Ecto neural progenitor cell (in vitro differentiated cells): ENCODE results near the gene ZDHHC1.
"Not testable (repeated sequence)": the region's sequence is repeated elsewhere in the genome, so short reads cannot be mapped to it uniquely, and the experiment has no call there.

Experiments
- DNase-seq: peaks from one replicate; pipeline ENCODE4 v3.0.0-alpha.2; 2018; ENCODE audit warnings: low spot score

ZDHHC1 gene

DNA sequence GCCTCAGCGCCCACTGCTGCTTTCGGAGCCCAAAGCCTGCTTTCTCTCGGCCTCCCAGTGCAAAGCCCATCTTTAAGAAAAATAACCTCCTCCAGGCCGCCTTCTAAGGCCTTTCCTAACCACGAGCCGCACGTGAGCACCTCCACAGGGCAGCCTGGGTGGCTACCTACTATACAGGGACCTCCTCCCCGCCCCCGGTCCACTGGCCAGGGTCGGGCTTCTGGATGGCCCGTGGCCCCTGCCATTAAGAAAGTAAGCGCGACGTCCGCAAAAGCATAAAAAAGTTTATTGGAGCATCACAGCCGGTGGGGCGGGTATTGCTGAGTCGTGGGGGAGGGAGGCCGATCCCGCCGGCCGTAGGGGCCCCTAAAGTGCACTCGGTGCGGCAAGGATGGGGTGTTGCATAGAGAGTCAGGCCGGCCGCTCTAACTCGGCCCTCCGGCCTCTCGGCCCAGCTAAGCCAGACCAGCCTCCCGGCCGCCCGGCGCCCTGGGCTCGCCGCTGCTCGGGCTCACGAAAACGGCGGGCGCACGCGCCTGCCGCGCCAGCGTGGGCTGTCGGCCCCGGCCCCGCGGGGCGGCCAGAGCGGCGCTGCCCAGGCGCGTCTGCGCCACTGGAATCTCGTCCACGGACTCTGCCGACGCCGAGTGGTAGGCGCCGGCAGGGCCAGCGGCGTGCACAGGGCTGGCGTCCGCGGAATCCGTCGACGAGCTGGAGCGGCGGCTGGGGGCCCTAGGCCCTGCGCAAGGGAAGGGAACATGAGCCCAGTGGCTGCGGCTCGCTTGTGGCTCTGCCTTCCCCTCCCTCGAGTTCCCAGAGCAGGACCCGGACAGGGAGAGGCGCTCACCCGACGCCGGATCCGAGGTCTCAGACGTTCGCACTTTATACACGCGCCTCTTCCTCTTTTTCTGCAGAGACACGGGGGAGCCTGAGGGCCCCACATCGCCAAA, 21.8 kb downstream of the ZDHHC1 start:
- DNase-seq = peak; percentile 71

DNA sequence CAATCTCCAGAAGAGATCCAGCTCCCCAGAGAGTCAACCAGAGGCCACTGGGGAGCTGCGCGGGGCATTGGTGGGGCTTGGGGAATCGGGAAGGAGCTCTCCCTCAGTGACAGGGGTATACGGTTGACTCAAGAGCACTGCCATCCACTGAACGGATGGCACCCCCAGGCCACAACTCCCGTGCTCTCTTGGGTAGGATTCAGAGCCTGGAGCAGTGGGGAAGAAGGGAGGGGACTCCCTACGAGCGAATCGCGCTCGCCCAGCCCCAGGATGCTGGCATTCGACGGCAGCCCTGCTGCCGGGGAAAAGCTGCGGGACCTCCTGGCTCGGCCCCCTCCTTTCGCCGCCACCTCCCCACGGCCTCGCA, 22.5 kb downstream of the ZDHHC1 start:
- DNase-seq = no peak

DNA sequence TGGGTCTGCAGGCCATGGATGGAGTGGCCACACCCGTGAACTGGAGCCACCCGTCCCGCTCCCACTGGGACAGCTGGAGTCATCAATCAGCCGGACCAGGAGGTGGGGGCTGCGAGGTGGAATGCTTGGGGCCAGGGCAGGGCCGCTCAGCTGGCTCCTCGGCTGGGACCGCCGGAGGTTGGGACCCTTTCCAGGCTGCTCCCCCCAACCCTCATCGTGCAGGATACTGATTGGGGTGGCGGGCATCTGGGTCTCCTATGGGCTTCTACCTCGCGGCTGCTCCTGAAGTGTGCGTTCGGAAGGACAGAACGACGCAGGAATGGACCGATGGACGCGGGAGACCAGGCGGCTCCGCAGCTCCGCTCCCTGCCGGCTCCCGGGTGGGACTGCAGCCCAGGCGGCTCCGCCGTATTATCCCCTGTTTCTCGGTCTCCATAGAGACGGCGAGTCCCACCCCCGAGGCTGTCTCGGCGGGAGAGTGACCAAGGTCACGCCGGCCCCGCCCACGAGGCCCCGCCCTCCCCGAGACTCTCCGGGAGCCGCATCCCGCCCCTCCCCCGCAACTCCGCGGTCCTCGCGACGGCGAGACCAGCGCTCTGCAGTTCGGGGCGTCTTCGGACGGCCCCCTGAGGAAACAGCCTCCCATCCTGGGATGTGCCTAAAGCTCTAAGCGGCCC, 23.0 kb downstream of the ZDHHC1 start, which contains the start of gene TPPP3:
Gene TPPP3, minus strand, starts transcription at position 388 of the 677 bp plus-strand sequence. CDS start 2,387 bp downstream, outside the sequence.
- DNase-seq = peak; percentile 92

DNA sequence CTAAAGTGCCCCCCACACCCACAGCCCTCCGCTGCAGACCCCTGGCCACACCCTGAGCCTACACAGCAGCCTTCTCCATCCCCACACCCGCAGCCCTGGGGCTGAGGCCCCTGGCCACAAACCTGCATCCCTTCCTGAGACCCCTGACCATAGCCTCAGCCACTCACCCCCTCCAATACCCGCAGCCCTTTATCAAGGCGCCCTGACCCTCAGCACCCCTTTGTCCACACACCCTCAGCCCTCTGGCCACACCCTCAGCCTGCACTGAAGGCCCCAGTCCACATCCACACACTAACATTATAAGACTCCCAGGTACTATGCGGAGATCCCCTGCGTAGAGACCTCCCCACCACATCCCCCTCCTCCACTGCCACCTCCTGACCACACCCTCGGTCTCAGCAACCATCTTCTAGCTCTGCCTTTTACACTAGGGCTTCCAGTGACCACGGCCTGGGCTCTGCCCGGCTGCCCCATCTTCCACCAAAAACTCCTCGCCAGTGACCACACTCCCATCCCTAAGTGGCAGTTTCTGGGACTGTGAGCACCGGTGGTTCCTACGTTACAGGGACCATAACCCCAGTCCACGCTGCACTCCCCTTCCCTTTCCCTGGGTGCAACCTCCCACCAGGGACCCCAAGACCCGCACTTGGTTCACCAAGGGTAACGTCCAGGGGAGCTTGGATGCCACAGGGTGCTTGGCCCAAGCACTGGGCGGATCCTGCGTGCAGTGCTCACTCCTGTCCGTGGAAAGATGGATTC, 23.8 kb downstream of the ZDHHC1 start:
- no peak for DNase-seq

DNA sequence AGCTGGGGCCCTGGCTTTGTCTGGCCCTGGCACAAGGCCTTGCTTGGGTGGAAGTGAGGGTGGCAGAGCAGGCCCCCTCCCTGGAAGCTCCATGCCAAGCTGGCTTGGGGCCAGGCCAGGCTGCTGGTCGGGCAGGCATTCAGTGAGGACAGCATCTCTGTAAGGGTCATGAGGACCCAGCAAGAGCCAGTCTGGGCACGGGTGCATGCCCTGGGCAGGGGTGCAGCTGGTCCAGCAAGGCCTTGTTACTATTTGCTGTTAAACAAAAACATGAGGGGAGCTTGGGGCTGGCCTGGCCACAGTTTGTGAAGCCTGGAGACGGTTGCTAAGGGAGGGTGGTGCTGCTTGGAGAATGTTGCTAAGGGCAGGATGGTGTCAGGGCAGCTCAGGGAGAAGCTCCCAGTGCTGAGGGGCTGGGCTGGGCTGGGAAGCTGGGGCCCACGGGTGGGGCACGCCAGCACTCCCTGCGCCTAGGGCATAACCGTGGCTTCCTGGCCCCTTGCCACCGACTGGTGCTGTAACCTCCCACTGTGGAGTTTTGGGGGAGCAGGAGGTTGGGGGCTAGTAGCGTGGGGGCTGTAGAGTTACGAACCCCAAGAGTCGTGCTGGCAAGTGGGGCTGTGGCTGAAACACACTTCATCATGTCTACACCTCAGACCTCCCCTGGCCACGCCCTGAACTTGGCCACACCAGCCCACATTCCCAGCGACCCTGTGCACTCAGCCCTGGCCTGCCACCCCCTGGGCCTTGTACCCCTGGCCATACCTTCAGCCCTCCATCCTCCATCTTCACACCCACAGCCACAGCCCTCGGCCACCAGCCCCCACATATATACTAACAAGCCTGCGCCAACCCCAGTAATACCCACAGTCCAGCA, 24.6 kb downstream of the ZDHHC1 start:
- DNase-seq = peak; percentile 39

DNA sequence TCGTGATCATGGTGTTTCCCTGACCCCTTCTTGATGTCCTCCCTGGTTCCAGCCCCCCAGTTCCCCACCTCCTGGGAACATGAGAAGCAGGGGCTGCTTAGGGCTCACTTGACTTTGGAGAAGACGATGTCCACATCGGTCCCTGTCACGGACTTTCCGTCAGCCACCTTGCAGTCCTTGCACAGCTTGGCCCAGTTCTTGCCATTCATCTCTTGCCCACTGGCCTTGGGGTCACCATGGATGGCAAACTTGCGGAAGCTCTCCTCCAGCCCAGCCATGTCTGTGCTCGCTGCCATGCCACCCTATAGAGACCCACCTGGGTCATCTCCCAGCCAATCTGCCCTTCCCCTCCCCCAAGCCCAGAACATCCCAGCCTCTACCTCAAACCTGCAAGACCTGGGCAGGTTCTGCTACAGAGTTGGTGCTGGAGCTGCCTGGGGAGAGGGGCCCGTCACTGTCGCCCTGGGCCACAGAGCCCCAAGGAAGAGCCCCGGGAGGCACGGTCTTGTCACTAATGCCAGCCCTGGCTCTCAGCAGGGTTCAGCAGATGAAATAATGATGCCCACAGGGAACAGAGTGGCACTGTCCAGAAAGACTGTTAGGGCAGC, 25.4 kb downstream of the ZDHHC1 start:
- DNase-seq = no peak

DNA sequence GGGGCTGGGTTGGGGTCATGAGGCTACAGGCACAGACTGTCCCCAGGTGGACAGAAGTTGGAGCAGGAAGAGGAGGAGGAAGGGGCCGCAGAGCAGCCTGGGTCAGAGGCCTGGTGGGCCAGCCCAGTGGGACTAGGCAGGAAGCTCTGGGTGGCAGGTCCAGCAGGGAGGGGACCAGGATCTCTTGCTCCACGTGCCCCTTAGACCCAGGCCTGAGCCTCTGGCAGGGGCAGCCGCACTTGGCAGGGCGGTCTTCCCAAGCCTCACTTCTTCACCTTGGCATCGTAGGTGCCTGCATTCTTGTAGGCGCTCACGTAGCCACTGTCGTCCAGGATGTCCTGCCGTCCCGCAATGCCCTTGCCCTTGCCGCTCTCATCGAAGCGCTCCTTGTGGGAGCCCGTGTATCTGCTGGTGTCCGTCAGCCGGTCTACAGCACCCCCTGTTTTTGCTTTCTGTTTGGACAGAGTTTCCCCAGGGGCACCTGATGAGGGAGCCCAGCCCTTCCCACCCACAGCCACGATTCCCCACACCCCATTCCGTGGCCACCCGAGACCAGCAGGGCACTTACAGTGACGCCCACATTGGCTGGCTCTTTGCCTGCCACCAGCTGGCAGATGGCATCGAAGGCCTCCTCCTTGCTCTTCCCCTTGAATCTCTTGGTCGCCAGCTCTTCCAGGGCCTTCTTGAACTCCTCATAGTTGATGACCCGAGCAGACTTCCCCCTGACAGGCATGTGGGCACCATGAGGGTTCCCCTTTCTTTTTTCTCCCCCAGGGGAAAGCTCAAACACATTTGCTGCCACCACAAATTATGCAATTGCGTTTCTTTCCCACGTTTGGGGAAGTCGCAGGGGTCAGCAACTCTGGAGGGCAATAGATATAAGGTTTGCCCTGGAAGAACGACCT, 26.1 kb downstream of the ZDHHC1 start:
- no peak for DNase-seq

DNA sequence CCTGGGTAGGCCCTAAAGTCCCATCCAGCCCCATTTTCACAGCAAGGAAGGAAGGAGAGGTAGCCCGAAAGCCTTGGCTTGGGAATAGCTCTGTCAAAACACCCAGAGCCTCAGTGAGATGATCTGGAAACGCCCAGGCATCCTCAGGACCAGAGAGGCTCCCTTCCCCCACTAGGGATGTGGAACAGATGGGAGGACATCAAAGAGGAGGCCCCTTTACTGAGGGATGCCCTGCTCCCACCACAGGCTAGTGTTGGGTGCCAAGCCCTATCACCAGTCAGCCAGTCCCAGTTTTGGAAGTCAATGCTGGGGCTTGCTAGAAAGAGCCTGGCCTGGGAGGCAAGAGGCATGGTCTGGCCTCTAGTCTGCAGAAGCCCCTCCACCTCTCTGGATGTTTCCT, 27.7 kb downstream of the ZDHHC1 start:
- no peak for DNase-seq

DNA sequence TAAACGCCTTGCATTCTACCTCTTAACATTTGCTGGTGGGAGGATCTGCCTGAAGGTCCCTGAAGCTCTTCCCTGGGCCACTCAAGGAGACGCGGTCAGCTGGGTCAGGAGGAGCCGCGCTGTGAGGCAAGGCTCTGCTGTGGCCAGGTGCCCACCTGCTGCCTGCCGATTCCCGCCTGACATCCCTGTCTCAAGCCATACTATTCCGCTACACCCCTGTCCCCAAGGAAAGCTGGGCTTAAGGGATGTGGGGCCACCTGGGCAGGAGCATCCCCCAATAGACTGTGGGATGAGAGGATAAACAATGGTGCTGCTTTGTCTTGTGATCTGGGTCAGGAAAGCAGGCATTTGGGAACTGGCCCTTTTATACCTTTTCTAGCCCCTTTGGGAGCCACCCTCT, 28.1 kb downstream of the ZDHHC1 start:
- DNase-seq = no peak

DNA sequence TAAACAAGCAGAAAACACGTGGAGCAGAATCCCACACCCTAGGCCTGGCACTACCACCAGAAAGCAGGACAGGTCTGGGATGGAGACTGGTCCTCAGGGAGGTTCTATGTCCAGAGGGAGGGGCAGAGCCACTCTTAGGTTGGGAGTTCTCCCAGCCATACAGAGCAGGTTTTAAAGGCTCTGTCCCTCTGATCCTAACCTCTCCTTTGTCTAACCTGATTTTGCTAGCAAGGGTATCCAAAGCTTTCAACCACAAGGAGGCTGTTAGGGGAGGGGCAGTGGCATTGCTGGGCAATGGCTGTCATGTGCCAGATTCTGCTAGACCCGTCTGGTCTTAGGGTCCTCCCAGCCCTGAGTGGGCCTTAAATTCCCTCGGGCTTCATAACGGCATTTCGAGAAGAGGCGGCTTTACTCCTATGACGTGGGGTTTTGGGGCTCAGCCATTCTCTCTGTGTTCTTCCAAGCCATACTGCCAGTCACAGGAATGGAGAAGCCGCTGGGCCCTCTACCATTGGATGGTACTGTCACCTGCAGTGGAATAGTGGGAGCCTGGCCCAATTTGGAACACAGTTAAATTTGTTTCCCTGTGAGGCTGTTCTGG, 28.7 kb downstream of the ZDHHC1 start:
- no peak for DNase-seq

DNA sequence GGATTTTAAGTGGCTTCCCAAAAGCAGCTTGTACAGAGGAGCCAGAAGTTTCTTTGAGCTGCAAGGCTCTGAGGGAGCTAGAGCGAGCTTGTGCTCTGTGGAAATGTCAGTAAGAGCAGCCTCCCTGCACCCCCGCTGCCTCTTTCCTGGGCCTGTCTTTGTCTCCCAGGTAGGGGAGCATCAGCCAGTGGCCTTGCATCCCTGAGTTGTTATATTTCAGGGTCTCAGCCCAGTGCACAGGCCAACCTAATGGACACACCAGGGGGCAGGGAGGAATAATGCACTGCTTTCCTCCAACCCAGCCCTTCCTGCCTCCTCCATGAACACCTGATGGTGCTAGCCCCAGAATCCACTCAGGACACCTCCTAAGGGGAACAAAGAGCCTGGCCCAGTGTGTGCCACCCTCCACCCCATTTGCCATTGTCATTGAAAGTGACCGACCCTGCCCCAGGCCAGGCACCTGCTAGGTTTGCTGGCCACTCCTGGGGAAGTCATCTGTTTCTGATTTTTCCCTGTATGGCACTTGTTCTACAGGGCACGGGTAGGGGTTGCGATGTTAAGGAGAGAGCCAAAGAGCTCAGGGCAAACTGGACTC, 29.3 kb downstream of the ZDHHC1 start:
- no peak for DNase-seq

DNA sequence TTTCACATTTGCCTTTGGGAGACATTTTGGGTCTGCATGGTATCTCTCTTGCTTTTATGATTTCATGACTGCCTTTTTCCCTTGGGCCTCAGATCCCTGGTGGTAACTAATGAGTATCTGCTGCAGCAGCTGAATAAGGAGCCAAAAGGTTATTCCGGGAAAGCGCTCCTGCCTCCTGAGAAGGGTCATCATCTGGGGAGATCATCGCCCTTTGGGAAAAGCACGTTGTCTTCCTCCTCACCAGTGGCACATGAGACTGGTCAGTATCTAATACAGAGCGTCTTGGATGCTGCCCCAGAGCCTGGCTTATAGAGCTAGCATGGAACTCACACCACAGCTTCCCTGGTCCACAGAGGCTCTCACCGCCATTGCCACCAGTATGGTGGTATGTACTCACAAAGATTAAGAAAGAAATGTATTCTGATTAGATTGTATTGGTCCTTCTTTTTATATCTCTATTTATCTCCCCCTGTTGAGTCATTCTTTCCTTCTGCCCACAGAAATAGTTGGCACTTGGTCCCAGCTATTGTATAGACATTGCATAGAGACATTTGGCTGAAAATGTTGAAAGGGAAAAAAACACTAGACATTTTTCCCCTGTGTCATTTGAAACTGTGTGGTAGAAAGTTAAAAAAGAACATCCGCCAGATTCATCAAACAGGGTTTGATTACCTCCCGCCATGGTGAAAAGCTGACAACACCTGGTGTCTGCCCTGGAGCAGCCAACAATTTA, 31.3 kb downstream of the ZDHHC1 start:
- no peak for DNase-seq

DNA sequence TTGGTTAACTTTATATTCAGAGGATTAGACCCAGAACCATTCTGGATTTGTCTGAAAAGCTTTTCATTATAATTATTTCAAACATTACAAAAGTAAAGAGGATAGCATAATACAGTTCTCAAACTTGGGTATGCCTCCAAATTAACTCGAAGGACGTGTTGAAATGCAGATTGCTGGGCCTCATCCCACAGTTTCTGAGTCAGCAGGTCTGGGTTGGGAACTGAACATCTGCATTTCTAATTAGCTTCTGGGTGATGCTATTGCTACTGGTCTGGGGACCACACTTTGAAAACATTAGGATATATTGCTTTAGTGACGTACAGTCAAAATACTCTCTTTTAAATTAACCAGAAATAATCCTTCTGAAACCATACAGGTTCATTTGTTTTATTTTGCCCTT, 33.0 kb downstream of the ZDHHC1 start:
- no peak for DNase-seq

DNA sequence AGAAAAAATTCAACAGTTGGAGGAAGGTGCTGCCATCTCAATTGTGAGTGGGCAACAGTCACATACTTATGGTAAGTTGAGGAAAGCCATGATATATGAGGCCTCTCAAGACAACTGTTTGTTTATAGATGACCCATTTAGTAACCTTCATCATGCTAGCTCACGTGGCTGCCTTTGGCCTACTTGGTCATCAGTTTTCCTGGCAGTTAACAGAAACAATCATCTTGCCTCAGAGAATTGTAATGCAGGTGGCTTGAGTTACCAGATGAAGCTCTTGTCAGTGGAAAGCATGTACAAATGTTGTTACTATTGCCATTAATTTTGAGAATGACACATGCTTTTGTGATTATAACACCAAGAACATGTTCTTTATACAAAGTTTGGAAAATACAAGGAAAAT, 37.6 kb downstream of the ZDHHC1 start:
- no peak for DNase-seq

DNA sequence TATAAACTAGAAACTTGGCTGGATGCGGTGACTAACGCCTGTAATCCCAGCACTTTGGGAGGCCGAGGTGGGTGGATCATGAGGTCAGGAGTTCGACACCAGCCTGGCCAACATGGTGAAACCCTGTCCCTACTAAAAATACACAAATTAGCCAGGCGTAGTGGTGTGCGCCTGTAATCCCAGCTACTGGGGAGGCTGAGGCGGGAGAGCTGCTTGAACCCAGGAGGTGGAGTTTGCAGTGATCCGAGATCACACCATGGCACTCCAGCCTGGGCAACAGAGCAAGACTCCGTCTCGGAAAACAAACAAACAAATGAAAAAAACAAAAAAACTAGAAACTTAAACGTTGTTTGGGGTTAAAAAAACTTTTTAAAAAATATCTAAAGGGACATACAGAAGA, 40.3 kb downstream of the ZDHHC1 start:
- DNase-seq = not testable (repeated sequence)

DNA sequence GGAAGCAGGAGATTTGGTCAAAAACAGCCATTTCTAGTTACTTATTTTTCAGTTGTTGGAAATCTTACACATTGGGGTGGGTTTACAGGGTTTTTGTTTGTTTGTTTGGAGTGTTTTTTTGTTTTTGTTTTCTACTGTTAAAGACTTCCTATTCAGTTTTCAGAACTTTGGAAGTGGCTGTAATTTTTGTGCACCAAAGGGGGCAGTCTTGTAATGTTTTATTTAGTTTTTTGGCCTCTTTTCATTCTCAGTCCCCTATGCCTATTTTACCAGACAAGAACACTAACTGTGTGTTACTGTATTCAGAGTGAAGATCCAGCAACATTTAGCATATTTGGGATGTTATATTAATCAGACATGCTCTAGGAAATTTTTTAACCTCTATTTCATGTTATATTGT, 43.6 kb downstream of the ZDHHC1 start:
- DNase-seq = no peak

DNA sequence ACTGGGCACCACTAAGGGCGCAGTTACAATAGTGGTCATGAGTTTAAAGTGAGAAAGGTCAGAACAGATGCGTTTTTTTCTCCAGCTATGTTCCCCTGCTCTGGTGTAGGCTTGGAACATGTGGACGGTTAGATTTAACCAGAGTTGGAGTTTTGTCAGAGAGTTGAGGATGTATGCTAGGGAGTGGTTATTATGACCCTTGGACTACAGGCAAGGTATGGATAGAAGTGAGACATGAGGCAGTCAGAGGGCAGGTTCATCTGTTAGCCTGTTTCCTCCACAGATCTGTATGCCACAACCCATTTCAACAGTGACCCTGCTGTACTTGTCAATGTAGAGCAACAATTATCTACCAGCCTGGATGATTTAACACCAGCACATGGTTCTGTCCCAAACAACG, 45.6 kb downstream of the ZDHHC1 start:
- DNase-seq = no peak

DNA sequence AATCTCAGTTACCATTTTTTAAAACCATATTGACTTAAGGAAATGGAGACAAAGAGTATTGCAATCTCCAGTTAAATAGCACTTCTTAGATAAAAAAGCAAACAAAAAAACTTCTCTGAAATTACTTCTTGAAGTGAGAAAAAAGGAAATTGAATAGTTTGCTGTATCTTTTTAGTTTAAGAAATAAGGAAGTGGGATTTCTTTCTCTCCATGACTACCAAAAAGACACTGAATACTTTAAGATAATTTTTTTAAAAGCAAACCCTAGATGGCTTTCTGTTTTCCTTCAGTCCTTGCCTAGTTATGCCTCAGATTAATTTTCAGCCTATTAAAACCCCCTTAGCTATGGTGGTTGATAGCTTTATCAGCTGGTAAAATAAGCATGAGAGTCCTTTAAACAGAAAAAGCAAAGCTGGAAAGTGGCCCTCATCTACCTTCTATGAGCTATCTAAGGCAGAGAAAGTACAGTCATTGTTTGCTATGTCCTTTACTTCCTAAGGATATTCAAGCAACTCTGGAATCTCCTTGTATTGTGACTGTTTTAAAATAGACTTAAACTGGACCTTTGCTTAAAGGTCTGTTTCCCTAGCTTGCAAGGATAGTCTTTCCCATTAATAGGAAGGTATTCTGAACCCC, 51.6 kb downstream of the ZDHHC1 start:
- DNase-seq = no peak
